Forelimb muscle (tissue), 1 donor: ENCODE results near the gene ZSCAN32. TPM values are rescaled to one million over a fixed set of nuclear protein-coding genes. Genes with fewer than 3 reads are reported as not detected.

Source experiments
- DNase-seq: peaks from one replicate; pipeline ENCODE4 v3.0.0-alpha.2; 2013; ENCODE audit warnings: low read depth
- polyA plus RNA-seq: library from polyadenylated mRNA; unstranded; fragments of 120-200 nt; gene quantifications from one replicate; pipeline ENCODE4 v1.2.1, GENCODE V29; 2013; ENCODE audit not compliant: insufficient read length

The ZSCAN32 gene
- polyA plus RNA-seq, 1 donor: 8.6 TPM

- DNase-seq: no peak
Measured at GRCh38 chr16:3358871-3359270, 41.9 kb downstream of the ZSCAN32 start.

GRCh38 chr16:3356118-3356517 is 44.7 kb downstream of the ZSCAN32 start:
- no peak for DNase-seq

- DNase-seq: no peak
Measured at GRCh38 chr16:3355589-3355988, 45.2 kb downstream of the ZSCAN32 start, which contains the start of gene OR2C1. Gene OR2C1 (plus strand): TSS chr16:3355889. CDS start chr16:3355941, 52 bp downstream.

- DNase-seq: no peak
Measured at GRCh38 chr16:3349175-3349574, 51.6 kb downstream of the ZSCAN32 start.

GRCh38 chr16:3348547-3349167 is 52.1 kb downstream of the ZSCAN32 start:
- DNase-seq: no peak

- no peak for DNase-seq
Measured at GRCh38 chr16:3347586-3347985, 53.2 kb downstream of the ZSCAN32 start.

GRCh38 chr16:3346041-3346440 is 54.8 kb downstream of the ZSCAN32 start:
- DNase-seq: no peak

Other genes with a start within 250 kb of the ZSCAN32 start
- not detected for gene OR1F1, start 212.8 kb downstream of the ZSCAN32 start, polyA plus RNA-seq
- 6.3 TPM for gene ZNF200, start 165.8 kb downstream of the ZSCAN32 start, polyA plus RNA-seq
- gene MEFV, start 144.4 kb downstream of the ZSCAN32 start, polyA plus RNA-seq: 0.28 TPM
- 29.9 TPM for gene ZNF263, start 117.5 kb downstream of the ZSCAN32 start, polyA plus RNA-seq
- gene TIGD7, start 95.6 kb downstream of the ZSCAN32 start, polyA plus RNA-seq: 9.0 TPM
- 28.8 TPM for gene ZNF75A, start 95.5 kb downstream of the ZSCAN32 start, polyA plus RNA-seq
- gene OR2C1, start 45.1 kb downstream of the ZSCAN32 start, polyA plus RNA-seq: 0.16 TPM
- 8.1 TPM for gene ZNF174, start 211 bp upstream of the ZSCAN32 start, polyA plus RNA-seq
- 1.7 TPM for gene ZNF597, start 42.5 kb upstream of the ZSCAN32 start, polyA plus RNA-seq
- 26.0 TPM for gene NAA60, start 42.7 kb upstream of the ZSCAN32 start, polyA plus RNA-seq
- not detected for gene C16orf90, start 94.5 kb upstream of the ZSCAN32 start, polyA plus RNA-seq
- 19.7 TPM for gene CLUAP1, start 100.0 kb upstream of the ZSCAN32 start, polyA plus RNA-seq
- gene NLRC3, start 176.4 kb upstream of the ZSCAN32 start, polyA plus RNA-seq: 1.2 TPM
- gene SLX4, start 210.6 kb upstream of the ZSCAN32 start, polyA plus RNA-seq: 4.5 TPM